Thyroid gland (tissue), 4 donors: ENCODE measurements around the gene FAM186B. TPM values are rescaled to one million over a fixed set of nuclear protein-coding genes. Genes with fewer than 3 reads are reported as not detected.
"Not testable (repeated sequence)": the region's sequence is repeated elsewhere in the genome, so short reads cannot be mapped to it uniquely, and the experiment has no call there.

Experiments
- DNase-seq, 2 donors: peaks; one replicate each; pipeline ENCODE4 v3.0.0-alpha.2; 2019
- H3K27ac ChIP-seq, 3 donors: fragments of 200-600 bp; sonication (generic); 1 replicate in 2 of 3; 2 replicates in 1 of 3; pipeline ENCODE4 v1.5.1; 2016 to 2019; ENCODE audit warnings: mild to moderate bottlenecking in 1 of 3, moderate library complexity in 1 of 3
- H3K27me3 ChIP-seq: fragments of 200-600 bp; sonication (generic); one replicate; pipeline ENCODE4 v1.5.1; 2019
- H3K36me3 ChIP-seq, 2 donors: fragments of 200-600 bp; sonication (generic); one replicate each; pipeline ENCODE4 v1.5.1; 2016 to 2019
- H3K4me1 ChIP-seq, 2 donors: fragments of 200-600 bp; sonication (generic); one replicate each; pipeline ENCODE4 v1.5.1; 2017 to 2019
- H3K4me3 ChIP-seq, 3 donors: fragments of 200-600 bp; sonication (generic); replicated peaks in 1 of 3; 1 replicate in 2 of 3; 2 replicates in 1 of 3; pipeline ENCODE4 v1.5.1; 2016; ENCODE audit warnings: mild to moderate bottlenecking in 1 of 3
- H3K9me3 ChIP-seq: fragments of 200-600 bp; sonication (generic); one replicate; pipeline ENCODE4 v1.5.1; 2017
- POLR2A ChIP-seq, 2 donors: fragments of 450-650 bp; IDR thresholded peaks; one replicate each; pipeline ENCODE4 v1.6.1; 2017; ENCODE audit warnings: antibody characterized with exemption in 2 of 2, mild to moderate bottlenecking in 2 of 2, moderate library complexity in 1 of 2
- WGBS, 2 donors: methylation state at CpG; one replicate each; pipeline ENCODE4 v1.1.5; 2017; 5-methylcytosine and 5-hydroxymethylcytosine counted together
- intact Hi-C: fragments of 100-400 bp; cut with DNase I; formaldehyde crosslinking; loops from one replicate; pipeline ENCODE4 v1.15.1; 2023
- total RNA-seq, 4 donors: library from RNA; depleted of rRNA; stranded (reverse); fragments of >200 nt; gene quantifications; one replicate each; pipeline ENCODE4 v1.2.3, GENCODE V29; 2016
- TF ChIP-seq, protein P1 (sequence below), 6 experiments: fragments of 200-600 bp in 3 of 6; fragments of 450-650 bp in 3 of 6; sonication (generic) in 3 of 6; IDR thresholded peaks; one replicate each; pipeline ENCODE4 v1.5.1; 2016 to 2019; ENCODE audit warnings: antibody characterized with exemption in 6 of 6, mild to moderate bottlenecking in 2 of 6, inconsistent platforms in 1 of 6, moderate library complexity in 1 of 6

The FAM186B gene, protein sequence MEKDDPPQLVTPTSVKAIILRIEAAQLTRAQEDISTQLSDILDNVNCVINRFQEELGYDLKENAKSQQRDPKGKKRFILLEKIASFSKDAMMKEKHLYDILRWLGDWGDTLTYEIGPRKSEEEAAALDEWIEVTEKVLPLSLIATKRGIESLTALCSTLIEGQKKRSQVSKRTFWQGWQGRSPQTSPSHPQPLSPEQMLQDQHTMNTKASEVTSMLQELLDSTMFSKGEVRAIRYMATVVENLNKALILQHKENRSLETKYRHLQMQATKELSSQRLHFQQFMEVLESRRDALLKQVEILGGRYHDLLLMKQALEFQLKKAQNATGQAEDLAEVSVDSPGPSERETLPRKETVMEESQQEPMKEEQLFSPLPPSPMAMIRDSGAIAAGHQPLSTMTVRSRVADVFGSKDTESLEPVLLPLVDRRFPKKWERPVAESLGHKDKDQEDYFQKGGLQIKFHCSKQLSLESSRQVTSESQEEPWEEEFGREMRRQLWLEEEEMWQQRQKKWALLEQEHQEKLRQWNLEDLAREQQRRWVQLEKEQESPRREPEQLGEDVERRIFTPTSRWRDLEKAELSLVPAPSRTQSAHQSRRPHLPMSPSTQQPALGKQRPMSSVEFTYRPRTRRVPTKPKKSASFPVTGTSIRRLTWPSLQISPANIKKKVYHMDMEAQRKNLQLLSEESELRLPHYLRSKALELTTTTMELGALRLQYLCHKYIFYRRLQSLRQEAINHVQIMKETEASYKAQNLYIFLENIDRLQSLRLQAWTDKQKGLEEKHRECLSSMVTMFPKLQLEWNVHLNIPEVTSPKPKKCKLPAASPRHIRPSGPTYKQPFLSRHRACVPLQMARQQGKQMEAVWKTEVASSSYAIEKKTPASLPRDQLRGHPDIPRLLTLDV
- 1 to 10 TPM; 1.1 to 2.1 (median 1.4) TPM for total RNA-seq

DNA sequence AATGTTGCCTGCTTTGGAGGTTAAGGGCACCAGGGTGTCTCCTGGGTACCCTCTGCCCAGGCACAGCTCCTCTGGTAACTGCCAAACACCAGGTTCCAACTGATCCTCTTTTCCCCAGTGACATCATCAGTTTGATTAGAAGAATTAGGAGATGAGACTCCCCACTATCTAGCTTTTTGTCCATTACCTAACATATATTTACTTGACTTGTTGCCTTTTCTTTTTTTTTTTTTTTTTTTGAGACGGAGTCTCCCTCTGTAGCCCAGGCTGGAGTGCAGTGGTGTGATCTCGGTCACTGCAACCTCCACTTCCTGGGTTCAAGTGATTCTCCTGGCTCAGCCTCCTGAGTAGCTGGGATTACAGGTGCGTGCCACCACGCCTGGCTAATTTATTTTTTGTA lies at the start of gene FAM186B:
FAM186B (minus strand) TSS at position 101 of the 400 bp plus-strand sequence. CDS start 162 bp downstream, outside the sequence.
- intact Hi-C loops, H3K9me3 ChIP-seq, H3K4me3 ChIP-seq, H3K27ac ChIP-seq, H3K36me3 ChIP-seq, DNase-seq, H3K27me3 ChIP-seq: not testable (repeated sequence)
- 94 to 100% methylated on average over 4 of the region's 4 CpGs for WGBS, 2 donors
- peaks cover 0 to 14% of the 10 kb centered on the region in 2 donors for H3K4me1 ChIP-seq

- H3K4me3 ChIP-seq, result no peak overlapping the region
- intact Hi-C loops, result no loop called here
- peaks cover 30 to 46% of the 10 kb centered on the region in 2 donors for H3K36me3 ChIP-seq
- WGBS, 2 donors, result 88% methylated on average over 5 of the region's 5 CpGs
- peaks cover 0 to 16% of the 10 kb centered on the region in 2 donors for H3K4me1 ChIP-seq
- no peaks in the 10 kb centered on the region for H3K27me3 ChIP-seq
- TF ChIP-seq, protein P1, sequence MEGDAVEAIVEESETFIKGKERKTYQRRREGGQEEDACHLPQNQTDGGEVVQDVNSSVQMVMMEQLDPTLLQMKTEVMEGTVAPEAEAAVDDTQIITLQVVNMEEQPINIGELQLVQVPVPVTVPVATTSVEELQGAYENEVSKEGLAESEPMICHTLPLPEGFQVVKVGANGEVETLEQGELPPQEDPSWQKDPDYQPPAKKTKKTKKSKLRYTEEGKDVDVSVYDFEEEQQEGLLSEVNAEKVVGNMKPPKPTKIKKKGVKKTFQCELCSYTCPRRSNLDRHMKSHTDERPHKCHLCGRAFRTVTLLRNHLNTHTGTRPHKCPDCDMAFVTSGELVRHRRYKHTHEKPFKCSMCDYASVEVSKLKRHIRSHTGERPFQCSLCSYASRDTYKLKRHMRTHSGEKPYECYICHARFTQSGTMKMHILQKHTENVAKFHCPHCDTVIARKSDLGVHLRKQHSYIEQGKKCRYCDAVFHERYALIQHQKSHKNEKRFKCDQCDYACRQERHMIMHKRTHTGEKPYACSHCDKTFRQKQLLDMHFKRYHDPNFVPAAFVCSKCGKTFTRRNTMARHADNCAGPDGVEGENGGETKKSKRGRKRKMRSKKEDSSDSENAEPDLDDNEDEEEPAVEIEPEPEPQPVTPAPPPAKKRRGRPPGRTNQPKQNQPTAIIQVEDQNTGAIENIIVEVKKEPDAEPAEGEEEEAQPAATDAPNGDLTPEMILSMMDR (IDR thresholded peaks at IDR 0.05), result no peak
- no peak overlapping the region for H3K27ac ChIP-seq
- DNase-seq, result no peak
- no peaks in the 10 kb centered on the region for H3K9me3 ChIP-seq
These were observed 49.3 kb upstream of the FAM186B start for GRCh38 chr12:49654715-49655114.

DNA sequence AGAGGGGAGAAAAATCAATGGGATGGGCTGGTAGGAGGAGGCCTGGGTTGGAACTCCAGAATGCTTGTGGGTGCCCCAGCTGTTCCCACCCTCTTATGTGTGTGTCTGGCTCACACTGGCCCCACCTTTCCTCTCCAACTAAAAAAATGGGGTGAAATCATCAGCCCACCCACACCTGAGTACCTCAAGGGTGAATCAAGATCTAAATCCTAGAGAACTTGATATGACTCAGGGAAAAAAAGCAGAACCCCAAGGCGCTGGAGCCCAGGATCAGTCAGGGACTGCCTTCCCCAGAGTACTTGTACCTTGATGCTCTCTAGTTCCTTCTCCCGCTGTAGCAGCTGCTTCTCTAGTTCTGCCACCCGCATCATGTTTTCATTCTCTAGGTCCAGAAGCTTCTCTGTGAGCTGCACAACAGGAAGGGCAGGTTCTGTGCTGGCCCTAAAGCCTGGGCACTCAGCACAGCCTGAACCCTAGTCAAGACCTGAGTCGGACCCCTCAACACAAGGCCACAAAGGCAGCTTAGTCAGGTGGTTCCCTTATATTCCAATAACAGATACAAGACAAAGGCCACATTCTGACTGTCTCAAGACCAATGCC lies 47.6 kb upstream of the FAM186B start:
- Histone ChIP-seq H3K27me3 (no peaks in the 10 kb centered on the region), H3K4me3 (no peak overlapping the region), H3K4me1 (peaks cover 1 to 17% of the 10 kb centered on the region in 2 donors), H3K27ac (no peak overlapping the region), H3K36me3 (peaks cover 27 to 35% of the 10 kb centered on the region in 2 donors), H3K9me3 (no peaks in the 10 kb centered on the region)
- intact Hi-C loops, result no loop called here
- TF ChIP-seq, protein P1 (IDR thresholded peaks at IDR 0.05), result no peak
- no peak for TF ChIP-seq POLR2A (IDR thresholded peaks at IDR 0.05)
- WGBS, 2 donors, result 90 to 95% methylated on average over 4 of the region's 4 CpGs
- no peak for DNase-seq

GRCh38 chr12:49651855-49652254 lies 46.4 kb upstream of the FAM186B start:
- no peaks in the 10 kb centered on the region for H3K27me3 ChIP-seq
- intact Hi-C loops, result no loop called here
- DNase-seq, result no peak
- H3K9me3 ChIP-seq, result no peaks in the 10 kb centered on the region
- H3K4me3 ChIP-seq, result no peak overlapping the region
- peaks cover 22 to 36% of the 10 kb centered on the region in 2 donors for H3K36me3 ChIP-seq
- 55 to 74% methylated on average over 3 to 8 of the region's 8 CpGs for WGBS, 2 donors
- peak overlapping the region in 1 of 3 donors; percentile 12 for H3K27ac ChIP-seq
- peaks cover 5 to 22% of the 10 kb centered on the region in 2 donors for H3K4me1 ChIP-seq
- TF ChIP-seq POLR2A (IDR thresholded peaks at IDR 0.05), result no peak
- TF ChIP-seq, protein P1 (IDR thresholded peaks at IDR 0.05), result no peak

- DNase-seq, result no peak
- peaks cover 17 to 41% of the 10 kb centered on the region in 2 donors for H3K36me3 ChIP-seq
- no peak overlapping the region for H3K4me3 ChIP-seq
- H3K27ac ChIP-seq, result no peak overlapping the region
- no peak for TF ChIP-seq POLR2A (IDR thresholded peaks at IDR 0.05)
- TF ChIP-seq, protein P1 (IDR thresholded peaks at IDR 0.05), result no peak
- intact Hi-C loops, result loop anchor here (10.0 kb wide), 1 partner anchor 175 kb away; the partner anchor contains the start of gene NCKAP5L
- no peaks in the 10 kb centered on the region for H3K9me3 ChIP-seq
- peaks cover 22 to 41% of the 10 kb centered on the region in 2 donors for H3K4me1 ChIP-seq
- 87 to 95% methylated on average over 5 of the region's 5 CpGs for WGBS, 2 donors
- no peaks in the 10 kb centered on the region for H3K27me3 ChIP-seq
These were observed 44.5 kb upstream of the FAM186B start for GRCh38 chr12:49649892-49650291.
